ENCODE data around the gene SH3TC1. TPM values are rescaled to one million over a fixed set of nuclear protein-coding genes. Genes with fewer than 3 reads are reported as not detected.

SH3TC1 gene
- total and polyA plus RNA-seq, 4 donors = 6.5 to 34.6 (median 25.8) TPM

GRCh38 chr4:8290701-8290970 lies 91.5 kb downstream of the SH3TC1 start (continued):
- TF ChIP-seq REST (IDR thresholded peaks at IDR 0.05) (no peak), EGR1 (IDR thresholded peaks at IDR 0.05; ENCODE audit: low read depth in 2 of 2) (no peak), TAF1 (conservative IDR thresholded peaks at IDR 0.05) (no peak)

Other genes with a start within 250 kb of the SH3TC1 start
- 1 to 10 TPM in 1 of 2 donors, under 1 TPM in 1; 0.75 to 2.5 TPM for gene ABLIM2, start 40.5 kb upstream of the SH3TC1 start, total RNA-seq
- gene ABLIM2, start 40.5 kb upstream of the SH3TC1 start, polyA plus RNA-seq = under 1 TPM; 0.92 to 0.93 TPM
- 1 to 10 TPM; 1.0 to 1.2 TPM for gene HTRA3, start 70.5 kb downstream of the SH3TC1 start, total RNA-seq
- 1 to 10 TPM in 1 of 2 donors, under 1 TPM in 1; 0.36 to 1.1 TPM for gene HTRA3, start 70.5 kb downstream of the SH3TC1 start, polyA plus RNA-seq
- gene ACOX3, start 241.4 kb downstream of the SH3TC1 start, total RNA-seq = 10 to 100 TPM; 14.1 to 24.6 TPM
- 10 to 100 TPM; 11.4 to 13.0 TPM for gene ACOX3, start 241.4 kb downstream of the SH3TC1 start, polyA plus RNA-seq
- 10 to 100 TPM in 1 of 2 donors, 1 to 10 TPM in 1; 7.1 to 16.0 TPM for gene TRMT44, start 241.5 kb downstream of the SH3TC1 start, total RNA-seq
- 1 to 10 TPM; 3.0 to 4.2 TPM for gene TRMT44, start 241.5 kb downstream of the SH3TC1 start, polyA plus RNA-seq